Measurements from ENCODE around the gene GRIA4.

GRIA4 gene

DNA sequence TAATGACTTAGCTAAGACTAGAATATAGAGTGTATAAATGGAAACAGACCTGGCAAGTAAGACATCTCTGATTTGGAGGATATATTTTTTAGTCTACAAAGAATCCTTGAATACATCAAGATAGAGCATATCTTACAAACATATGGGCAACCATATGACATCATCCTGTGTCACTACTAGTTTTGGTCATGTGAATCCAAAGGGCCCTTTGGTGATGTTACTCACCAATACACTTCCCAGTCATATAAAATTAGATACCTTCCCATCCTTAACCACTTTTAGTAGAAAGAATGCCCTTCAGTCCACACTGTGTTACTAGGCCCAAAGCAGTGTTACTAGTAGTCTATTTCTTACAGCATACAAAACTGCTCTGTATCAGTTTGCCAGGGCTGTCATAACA lies 31.6 kb downstream of the GRIA4 start:
- DNase-seq: no peak

DNA sequence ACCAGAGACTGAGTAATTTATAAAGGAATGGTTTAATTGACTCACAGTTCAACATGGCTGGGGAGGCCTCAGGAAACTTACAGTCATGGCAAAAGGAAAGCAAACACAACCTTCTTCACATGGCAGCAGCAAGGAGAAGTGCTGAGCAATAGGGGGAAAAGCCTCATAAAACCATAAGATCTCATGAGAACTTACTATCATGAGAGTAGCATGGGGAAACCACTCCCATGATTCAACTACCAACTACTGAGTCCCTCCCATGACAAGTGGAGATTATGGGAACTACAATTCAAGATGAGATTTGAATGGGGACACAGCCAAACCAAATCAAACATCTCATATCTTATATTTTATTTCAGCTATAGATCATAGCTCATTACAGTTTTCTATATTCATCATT lies 33.0 kb downstream of the GRIA4 start:
- no peak for DNase-seq

DNA sequence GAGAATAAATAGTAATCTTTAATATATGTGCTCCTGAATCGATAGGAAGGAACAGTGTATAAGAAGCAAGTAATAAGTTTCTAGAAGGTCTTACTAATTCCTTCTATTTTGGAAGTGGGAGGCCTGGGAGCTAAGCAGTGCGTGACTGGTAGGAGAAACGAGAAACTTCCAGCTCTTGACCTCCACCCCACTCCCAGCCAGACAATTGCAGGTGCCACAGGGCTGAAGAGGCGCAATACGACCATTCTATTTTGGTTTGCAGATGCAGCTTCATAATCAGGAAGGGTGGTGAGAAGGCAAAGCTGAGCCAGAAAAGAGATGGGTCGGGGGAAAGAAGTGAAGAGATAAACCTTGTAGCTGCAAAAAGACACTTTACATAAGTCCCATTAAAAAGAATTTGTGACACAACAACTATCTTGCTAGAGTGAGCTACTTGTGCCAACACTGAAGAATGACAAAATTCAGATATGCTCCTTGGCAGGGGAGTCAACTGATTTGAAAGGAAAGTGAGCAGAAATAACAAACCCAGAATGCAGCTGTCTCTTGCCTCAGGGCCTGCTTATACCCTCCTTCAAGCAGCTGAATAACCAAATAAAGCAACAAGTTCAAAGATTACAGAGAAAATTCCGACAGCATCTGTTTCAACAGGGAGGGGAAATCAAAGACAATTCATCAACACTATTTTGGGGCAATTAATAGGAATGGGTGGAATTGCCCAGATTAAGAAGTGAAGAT lies 35.1 kb downstream of the GRIA4 start:
- DNase-seq: no peak

DNA sequence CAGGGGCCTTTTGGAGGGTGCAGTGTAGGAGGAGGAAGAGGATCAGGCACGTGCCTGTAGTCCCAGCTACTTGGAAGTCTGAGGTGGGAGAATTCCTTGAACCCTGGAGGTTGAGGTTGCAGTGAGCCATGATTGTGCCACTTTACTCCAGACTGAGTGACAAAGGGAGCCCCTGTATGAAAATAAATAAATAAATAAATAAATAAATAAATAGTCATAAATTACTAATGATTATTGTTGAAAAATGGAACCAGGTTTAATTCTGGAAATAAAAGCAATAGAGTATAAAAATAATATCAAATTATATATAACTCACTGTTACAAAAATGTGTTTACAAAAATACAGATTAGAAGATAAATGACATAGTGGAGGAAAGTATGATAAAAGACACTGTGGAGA lies 37.9 kb downstream of the GRIA4 start:
- DNase-seq: no peak

DNA sequence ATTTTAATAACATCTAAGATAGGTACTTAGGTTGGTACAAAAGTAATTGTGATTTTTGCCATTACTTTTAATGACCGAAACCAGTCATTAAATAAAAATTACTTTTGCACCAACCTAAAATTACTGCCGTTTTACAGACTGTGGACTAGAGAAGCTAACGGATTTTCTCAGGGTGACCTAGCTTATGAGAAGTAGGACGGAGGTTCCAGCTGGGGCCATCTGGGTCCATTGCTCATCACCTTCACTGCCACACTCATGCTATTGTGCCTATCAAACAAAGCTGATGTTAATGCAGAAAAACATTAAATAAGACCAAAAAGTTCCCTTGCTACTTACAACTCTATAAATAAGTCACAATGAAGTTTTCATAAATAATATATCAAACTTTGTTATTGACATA lies 38.9 kb downstream of the GRIA4 start:
- DNase-seq: no peak

DNA sequence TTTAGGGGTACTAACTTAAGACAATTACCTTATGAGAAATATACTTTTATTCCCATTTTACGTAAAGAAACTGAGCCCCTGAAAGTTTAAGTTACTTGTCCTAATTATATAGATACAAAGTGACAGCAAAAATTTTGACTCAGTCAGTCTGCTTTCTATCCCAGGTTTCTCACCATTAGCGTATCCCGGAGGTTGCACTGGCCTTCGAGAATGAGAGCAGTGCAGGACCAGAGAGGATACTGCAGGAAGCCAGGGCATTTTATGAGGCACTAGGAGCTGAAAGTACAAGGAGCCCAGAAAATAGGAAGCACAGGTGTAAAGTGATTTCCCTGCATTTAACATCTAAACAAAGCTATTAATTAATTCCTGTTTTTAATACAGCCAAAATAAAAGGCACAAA lies 55.4 kb downstream of the GRIA4 start:
- DNase-seq: no peak

DNA sequence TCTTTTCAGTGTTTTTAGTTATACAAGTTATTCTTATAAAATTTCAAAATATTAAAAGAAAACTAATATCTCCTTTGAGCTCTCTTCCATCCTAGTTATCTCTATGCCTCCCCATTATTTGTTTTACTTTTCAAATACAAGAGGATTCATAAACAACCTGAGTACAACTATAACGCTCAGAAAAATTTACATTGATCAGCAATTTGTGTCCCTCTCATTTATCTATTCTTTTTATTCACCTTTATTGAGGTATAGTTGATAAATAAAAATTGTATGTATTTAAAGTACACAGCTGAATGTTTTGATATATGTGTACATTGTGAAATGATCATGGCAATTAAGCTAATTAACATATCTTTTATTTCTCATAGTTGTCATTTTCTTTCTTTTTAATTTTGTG lies 57.6 kb downstream of the GRIA4 start:
- no peak for DNase-seq

DNA sequence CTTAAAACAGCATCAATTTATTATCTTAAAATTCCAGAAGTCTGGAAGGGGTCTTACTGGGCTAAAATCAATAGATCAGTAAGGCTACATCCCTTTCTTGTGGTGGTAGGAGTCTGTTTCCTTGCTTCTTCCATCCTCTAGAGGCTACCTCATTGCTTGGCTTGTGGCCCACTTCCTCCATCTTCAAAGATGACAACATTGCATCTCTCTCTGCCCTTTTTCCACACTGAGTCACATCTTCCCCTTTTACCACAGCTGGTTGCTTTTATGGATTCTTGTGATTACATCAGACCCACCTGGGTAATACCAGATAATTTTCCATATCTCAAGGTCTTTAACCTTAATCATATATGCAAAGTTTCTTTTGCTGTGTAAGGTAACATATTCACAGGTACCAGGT lies 60.9 kb downstream of the GRIA4 start:
- DNase-seq: no peak

DNA sequence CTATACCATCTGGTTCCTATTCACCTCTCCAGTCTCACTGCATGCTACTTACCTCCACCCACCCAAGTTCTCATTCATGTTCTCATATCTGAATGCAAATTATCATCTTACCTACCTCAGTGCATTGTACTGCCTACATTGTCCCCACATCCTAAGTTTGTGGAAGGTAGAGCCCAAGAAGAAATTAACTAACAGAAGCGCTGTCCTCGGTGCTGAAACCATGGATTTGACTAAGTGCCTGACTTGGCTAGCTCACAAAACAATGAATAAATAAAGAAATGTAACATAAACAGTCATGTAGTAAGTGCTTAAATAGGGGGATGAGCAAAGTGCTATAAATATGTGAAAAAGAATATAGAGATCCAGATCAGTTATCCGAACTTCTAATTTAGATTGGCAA lies 63.2 kb downstream of the GRIA4 start:
- peak; percentile 14 for DNase-seq

DNA sequence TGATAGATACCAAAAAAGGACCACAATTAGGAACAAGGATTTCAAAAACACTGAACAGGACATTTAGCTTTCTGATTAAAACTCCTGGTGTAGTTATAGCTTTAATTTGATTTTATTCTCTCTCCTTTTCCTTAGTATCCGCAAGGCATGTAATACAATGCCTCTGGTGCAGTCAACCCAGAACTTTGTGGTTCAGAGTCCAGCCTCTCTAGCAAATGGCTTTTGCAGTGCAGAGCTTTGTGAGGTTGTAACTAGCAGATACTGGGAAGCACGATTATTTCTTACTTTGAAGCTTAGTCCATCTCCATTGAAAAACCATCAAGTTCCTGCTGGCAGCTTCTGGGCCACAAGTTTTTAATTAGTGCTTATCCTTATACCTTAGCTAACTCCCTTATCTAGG lies 79.8 kb downstream of the GRIA4 start:
- DNase-seq: no peak

DNA sequence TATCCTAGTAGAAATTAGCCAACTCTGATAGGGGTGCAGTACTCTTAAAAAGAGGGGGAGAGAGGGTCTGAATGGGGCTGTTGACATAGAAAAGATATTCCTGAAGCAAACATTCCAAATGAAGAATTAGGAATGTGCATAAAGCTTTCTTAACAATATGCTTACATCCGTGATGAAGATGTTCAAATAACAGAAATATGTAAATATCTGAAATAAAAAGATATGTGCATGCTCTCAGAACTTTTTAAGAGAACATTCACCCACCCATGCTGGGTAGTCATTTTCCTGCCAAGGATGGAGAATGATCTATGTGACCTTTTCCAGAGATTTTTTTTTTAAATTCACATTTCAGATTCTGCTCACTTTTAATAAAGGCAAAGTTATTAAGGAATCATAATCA lies 80.6 kb downstream of the GRIA4 start:
- no peak for DNase-seq

DNA sequence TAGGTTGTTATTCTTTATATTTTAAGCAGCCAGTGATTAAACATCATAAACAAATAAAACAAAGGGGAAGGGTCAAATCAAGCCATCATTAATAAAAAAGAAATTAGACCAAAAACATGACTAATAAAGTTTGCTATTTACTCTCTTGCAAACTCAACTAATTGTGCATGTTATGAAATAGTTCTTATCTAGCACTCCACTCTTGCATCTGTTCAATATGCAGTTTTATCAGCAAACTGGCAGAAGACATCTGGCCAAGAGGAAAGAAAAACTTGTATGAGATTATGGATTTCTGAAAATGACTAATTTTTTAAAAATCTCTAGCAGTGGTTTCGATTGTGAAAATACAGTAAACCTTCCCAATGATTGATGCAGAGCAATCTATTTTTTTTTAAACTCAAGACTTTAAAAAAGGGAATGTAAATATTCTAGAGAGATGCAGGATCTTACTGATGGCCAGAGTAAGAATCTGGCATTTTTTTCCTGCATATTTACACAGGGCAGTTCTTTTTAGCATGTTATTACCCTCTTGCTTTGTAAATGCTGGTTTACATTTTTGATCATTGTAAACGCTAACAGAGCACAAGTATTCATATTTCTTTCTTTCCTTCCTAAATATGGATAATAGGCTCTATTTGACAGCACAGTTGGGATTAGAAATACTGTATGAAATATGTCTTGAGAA lies 83.3 kb downstream of the GRIA4 start:
- no peak for DNase-seq

DNA sequence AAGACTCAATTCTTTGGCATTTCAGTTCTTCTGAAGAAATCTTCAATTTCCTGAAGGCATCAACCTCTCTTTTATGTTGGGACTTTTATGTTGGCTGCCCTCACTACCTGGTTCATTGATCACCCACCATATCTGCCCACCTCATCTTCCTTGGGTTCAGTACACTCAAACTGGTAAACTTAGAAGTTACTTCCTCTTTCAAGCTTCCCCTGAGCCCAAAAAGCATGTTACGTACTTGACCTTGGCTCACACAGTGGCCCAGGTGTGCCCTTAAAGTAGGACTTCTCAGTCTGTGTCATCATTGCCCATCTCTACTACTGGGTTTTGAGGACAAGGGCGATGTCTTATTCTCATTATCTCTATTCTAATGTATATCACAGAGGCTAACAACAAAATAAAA lies 86.1 kb downstream of the GRIA4 start:
- DNase-seq: no peak

DNA sequence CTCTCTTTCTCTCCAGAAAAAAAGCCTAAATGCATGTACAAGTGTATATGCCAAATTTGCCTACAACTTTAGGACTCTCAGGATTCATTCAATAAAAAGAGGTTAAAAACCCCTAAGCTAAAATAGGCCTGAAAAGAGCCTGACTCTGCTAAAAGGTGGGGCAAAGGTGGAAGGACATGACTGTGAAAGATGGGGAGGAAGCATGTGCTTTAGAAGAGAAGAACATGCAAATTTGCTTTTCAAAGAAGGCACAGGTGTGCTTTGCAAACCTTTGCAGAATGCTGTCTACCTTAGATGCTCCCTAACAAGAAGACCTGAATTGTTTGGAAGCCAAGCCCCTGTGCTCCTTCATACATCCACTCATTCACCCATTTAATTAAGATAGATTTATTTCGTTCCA lies 87.4 kb downstream of the GRIA4 start:
- no peak for DNase-seq

DNA sequence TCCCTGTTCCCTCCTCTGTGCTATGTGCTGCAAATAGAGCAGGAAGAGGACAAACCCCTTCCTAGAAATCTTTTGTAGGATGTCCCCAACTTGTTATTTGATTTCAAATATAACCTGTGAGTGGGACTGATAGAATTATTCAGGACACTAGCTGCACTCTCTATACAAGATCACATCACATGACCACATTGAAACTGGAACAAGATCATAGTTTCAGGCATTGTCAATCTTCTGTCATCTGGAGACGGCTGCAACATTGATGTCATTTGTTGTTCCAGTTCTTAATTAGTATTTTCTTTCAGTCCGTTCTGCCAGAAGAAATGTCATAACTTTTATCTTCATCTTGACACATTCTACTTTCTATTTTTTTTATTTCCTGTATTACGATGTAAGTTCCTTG lies 89.3 kb downstream of the GRIA4 start:
- DNase-seq: no peak

DNA sequence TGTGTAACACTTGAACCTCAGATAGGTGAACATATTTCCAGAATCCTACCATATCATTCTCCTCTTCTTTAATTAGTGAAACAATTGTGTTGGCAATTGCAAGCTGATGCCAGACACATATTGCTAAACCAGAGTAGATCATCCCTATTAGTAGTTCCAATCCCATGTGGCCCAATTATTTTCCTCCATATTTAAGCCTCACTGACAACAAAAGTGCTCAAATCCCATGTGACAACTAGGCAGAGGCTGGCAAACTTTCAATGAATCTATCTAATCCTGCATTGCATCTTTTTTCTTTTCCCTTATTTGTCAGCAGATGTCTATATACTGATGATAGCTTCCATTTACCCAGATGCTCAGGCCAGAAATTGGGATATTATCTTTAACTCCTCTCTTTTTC lies 90.4 kb downstream of the GRIA4 start:
- DNase-seq: no peak

DNA sequence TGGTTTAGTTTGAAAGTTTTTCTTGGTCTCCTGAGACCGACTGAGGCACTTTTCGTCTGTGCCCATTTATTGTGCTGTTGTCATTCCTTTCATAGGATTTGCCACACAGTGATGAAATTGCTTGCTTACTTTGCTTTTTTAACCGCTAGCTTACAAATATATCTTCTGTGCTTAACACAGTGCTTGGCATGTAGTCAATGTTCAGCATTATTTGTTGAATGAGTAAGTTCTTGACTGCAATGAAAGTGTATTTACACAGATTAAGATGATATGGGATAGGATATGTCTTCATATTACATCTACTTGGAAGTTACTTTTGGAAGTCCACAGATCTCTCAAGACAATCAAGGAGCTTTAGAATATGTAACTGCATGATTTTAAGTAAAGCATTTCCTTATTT lies 91.2 kb downstream of the GRIA4 start:
- no peak for DNase-seq

DNA sequence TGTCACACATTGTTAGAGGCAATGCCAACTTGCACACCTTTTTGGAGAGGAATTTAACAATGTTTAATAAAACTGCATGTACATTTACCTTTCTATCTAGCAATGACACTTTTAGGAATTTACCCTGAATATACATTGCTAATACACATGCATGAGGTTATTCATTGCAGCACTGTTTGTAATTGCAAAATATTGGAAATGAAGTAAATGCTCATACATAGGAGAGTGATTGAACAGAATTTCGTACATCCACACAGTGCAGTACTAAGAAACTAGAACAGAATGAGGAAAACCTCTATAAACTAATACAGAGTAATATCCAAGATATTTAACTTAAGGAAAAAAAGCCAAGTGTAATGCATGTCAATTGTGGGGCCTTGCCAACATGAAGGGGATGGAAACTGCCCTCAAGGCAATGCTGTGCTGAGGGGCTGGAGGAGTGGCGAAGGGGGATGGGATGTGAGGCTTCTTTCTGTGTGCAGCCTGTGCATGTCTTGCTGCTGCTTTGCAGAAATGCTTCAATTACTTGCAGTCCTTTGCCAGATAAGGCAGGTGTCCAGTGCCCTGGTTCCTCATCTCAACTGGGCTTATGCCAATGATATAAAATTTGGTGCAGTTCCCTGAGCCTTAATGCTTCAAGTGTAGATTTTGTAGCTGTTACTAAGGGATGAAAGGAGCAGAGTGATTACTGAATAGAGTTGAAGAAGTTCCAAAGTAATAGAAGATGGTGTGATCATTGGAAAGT lies 96.1 kb downstream of the GRIA4 start:
- DNase-seq: no peak

DNA sequence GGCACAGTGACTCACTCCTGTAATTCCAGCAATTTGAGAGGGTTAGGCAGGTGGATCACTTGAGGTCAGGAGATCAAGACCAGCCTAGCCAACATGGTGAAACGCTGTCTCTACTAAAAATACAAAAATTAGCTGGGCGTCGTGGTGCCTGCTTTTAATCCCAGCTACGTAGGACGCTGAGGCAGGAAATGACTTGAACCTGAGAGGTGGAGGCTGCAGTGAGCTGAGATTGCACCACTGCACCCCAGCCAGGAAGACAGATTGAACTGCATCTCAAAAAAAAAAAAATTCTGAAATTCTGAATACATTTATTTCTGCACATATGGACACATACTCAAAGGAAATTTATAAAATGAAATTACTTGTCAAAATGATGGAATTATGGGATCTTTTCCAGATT lies 103.2 kb downstream of the GRIA4 start:
- DNase-seq: no peak

DNA sequence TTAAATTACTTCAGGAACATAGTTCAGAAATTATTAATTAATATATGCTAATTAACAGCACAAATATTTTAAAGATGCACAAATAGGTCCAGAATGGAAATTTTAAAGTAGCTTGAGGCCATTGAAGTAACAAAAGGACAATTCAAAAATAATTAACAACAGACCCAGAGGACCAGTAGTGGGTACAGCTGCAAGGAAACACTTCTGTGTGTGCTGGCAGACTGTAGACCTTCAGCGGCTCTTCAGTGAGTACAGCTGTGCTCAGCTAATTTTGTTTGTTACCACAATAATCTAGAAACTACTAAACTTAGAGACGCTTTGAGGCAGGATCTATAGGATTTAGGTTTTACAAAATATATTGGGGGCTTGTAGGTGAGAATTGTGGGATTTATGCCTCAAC lies 103.8 kb downstream of the GRIA4 start:
- DNase-seq: no peak

DNA sequence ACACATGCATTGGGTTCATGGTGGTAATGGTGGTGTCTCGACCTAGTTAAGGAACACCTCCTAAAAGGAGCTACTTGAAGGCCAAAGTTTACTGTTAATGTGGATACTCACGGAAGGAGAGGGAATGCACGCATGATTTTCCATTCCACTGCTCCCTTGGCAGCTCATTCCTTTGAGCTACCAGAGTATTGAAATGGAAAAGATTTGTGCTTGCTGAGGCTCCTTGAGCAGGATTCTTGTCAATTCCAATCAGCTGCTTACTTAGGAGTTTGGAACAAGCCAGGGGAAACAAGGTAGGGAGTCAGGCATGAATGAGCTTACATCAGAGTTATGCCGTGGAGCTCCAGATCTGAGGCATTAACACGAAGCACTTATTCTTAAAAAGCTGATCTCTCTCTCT lies 108.8 kb downstream of the GRIA4 start:
- no peak for DNase-seq

DNA sequence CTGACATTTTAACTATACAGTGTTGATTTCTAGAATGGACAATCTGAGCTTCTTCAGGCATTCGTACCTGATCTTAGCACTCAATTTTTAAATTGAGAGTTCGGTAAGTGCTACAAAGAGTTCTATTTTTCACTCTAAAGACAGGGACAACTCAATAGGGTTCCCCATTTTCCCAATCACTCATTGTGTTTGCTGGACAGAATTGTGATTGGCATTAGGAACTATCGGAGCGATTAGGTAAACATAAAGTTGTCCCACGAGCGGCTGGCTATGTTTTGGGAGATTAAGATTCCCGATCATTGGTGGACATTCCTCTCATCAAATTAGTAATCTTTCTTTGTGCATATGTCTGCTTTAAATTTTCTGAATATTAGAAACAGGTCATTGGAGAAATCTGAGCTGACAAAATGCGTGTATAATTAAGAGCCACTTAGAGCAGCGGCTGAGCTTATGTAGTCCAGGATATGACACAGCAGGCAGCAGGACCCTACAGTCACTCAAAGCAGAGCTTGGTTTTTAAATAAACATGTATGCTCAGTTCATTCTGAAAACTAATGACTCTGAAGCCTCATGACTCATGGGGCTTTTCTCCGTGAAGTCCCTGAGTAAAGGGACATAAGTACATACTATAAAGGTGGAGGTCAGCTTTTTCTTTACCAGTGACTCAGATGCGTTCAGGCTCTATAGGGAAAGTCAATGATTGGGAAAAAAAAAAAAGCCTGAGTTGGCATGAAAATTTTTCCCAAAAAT lies 109.4 kb downstream of the GRIA4 start:
- DNase-seq: no peak

DNA sequence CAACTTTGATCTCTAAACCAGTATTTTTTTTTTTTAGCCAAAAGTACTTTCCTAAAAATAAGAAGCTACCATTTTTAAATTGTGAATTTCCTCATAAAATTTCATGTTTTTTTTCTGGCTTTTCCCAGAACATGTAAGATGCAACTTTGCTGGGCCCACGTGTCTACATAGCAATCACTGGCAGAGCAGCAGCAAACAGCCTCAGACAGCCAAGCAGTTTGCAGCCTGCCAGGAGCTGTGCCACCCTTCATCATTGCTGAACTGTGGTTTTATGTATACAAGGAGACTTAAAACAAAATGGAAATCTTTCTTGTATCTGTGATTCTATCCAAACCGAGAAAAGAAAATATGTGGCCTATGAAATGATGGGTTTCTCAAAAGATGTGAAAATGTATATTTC lies 110.2 kb downstream of the GRIA4 start:
- DNase-seq: no peak

DNA sequence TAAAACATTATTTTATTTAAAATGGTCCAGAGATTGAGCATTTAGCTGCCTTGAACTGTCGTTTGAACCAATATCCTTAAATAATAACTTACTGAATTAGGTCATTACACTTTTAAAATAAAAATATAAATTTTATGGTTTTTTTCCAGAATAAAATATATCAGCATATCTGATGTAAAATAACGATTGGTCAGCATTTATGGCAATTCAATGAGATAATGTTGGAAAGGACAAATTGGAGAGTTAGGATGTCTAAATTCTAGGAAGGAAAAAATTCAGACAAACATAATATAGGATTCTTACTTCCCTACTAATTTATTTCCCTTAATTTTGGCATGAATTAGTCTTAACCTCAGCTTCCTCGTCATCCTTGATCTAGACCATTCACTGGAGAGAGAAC lies 113.4 kb downstream of the GRIA4 start:
- DNase-seq: no peak

Data from stimulated activated CD4-positive, alpha-beta T cell treated with anti-CD3 and anti-CD28 coated beads, Interleukin-15, amount 100 ng/mL, for 24 hours (primary cell).